Measurements from ENCODE around the gene RAB2B.
"Not testable (repeated sequence)": the region's sequence is repeated elsewhere in the genome, so short reads cannot be mapped to it uniquely, and the experiment has no call there.

RAB2B gene

GRCh38 chr14:21486640-21487087, 9.9 kb upstream of the RAB2B start:
- DNase-seq (ENCODE audit: low read depth): no peak

GRCh38 chr14:21476523-21476924, 235 bp downstream of the RAB2B start:
- peak; percentile 24 for DNase-seq (ENCODE audit: low read depth)

- DNase-seq (ENCODE audit: low read depth): no peak
Observed at GRCh38 chr14:21475767-21476522, 814 bp downstream of the RAB2B start.

GRCh38 chr14:21467616-21468015, 9.1 kb downstream of the RAB2B start:
- no peak for DNase-seq (ENCODE audit: low read depth)

- DNase-seq (ENCODE audit: low read depth): peak; percentile 99
Observed at GRCh38 chr14:21455912-21456667, 20.7 kb downstream of the RAB2B start, which contains the start of gene CHD8. TSS of gene CHD8 (minus strand) at chr14:21456123. CDS start at chr14:21431643, 24,480 bp downstream.

GRCh38 chr14:21455592-21455911, 21.2 kb downstream of the RAB2B start:
- no peak for DNase-seq (ENCODE audit: low read depth)

- no peak for DNase-seq (ENCODE audit: low read depth)
Observed at GRCh38 chr14:21454843-21455544, 21.8 kb downstream of the RAB2B start.

GRCh38 chr14:21449899-21450216, 26.9 kb downstream of the RAB2B start:
- DNase-seq (ENCODE audit: low read depth): no peak

GRCh38 chr14:21442657-21443056, 34.1 kb downstream of the RAB2B start:
- not testable (repeated sequence) for DNase-seq (ENCODE audit: low read depth)

- peak; percentile 45 for DNase-seq (ENCODE audit: low read depth)
Observed at GRCh38 chr14:21440859-21441258, 35.9 kb downstream of the RAB2B start.

- peak; percentile 93 for DNase-seq (ENCODE audit: low read depth)
Observed at GRCh38 chr14:21437063-21437901, 39.5 kb downstream of the RAB2B start.

GRCh38 chr14:21436567-21437062, 40.1 kb downstream of the RAB2B start:
- DNase-seq (ENCODE audit: low read depth): no peak

- no peak for DNase-seq (ENCODE audit: low read depth)
Observed at GRCh38 chr14:21431126-21431525, 45.6 kb downstream of the RAB2B start.

GRCh38 chr14:21428930-21429329, 47.8 kb downstream of the RAB2B start:
- DNase-seq (ENCODE audit: low read depth): no peak

GRCh38 chr14:21426692-21427091, 50.1 kb downstream of the RAB2B start:
- DNase-seq (ENCODE audit: low read depth): no peak

- no peak for DNase-seq (ENCODE audit: low read depth)
Observed at GRCh38 chr14:21419528-21419927, 57.2 kb downstream of the RAB2B start.

- no peak for DNase-seq (ENCODE audit: low read depth)
Observed at GRCh38 chr14:21415329-21415728, 61.4 kb downstream of the RAB2B start.

GRCh38 chr14:21414137-21414631, 62.6 kb downstream of the RAB2B start:
- DNase-seq (ENCODE audit: low read depth): no peak

All from CMK (cell line).